Activated T-cell treated with anti-CD3 and anti-CD28 coated beads for 4 hours (primary cell): ENCODE results near the gene RBMS1.
"Not testable (repeated sequence)": the region's sequence is repeated elsewhere in the genome, so short reads cannot be mapped to it uniquely, and the experiment has no call there.

Experiments
- DNase-seq: peaks from one replicate; pipeline ENCODE4 v3.0.0-alpha.2; 2020

The RBMS1 gene

DNA sequence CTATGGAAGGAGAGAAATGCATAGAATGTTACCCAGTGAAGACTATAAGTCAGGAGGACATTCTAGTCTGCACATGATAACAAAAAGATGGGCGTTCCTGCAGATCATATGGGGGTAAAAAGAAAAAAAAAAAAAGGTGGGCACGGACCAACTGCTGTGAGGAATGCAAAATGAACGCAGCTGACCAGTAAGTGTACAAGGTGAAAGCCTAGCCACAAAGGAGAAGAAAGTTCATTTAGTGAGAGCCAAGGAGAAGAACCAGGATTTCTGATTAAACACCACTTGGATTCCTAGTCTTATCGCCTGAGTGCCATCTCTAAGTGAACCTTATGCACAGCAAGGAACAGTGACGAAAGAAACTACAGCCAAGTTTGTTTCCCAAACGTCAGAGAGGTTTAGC, 26.5 kb downstream of the RBMS1 start:
- no peak for DNase-seq

DNA sequence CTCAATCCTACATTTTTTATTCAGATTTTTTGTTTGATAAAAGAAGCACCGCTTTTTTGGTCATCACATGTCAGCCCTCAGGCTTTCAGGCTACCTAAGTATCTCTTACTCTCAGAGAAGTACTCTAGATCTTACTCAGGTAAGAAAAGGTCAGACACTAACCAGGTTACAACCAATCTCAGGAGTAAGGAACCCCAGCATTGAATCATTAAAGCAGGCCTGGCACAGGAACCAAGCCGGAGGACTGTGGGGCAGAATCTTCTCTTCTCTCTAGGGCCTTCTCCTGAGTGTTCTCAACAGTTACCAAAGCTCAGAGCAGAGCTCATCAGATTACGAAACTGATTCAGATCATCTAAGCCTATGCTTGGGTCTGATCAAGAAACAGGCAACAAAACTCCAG, 28.2 kb downstream of the RBMS1 start:
- DNase-seq = no peak

DNA sequence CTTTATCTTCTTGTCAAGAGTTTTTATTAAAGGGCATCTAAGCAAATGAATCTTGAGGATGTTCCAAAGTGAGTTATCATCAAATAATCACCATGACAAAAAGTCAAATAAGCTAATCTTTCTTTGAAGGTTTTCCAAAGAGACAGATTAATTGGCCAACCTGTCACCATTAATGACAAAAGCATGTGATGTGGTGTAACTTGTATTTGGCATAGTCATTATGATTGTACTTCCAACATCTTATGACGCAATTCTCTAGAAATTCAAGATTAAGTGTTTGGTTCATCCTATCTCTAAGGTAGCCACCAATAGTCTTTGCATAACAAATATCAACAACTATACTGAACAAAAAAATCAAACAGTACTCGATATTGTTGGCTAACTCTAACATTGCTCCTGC, 28.6 kb downstream of the RBMS1 start:
- DNase-seq = no peak

DNA sequence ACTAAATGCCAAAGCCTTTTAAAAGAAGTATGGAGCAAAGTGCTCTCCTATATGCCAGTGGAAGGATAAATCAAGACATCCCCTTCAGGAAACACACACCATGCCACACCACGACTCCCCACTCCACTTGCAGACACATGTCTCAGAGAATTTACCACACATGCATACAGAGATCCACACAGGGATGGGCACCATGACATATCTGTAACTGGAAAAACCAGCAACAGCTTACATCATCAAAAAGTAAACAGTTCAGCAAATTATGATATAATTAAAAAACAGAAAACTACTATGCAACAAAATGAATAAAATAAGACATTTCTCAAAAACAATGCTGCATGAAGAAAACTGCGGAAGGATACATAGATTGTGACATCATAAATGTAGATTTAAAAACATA, 29.6 kb downstream of the RBMS1 start:
- no peak for DNase-seq

DNA sequence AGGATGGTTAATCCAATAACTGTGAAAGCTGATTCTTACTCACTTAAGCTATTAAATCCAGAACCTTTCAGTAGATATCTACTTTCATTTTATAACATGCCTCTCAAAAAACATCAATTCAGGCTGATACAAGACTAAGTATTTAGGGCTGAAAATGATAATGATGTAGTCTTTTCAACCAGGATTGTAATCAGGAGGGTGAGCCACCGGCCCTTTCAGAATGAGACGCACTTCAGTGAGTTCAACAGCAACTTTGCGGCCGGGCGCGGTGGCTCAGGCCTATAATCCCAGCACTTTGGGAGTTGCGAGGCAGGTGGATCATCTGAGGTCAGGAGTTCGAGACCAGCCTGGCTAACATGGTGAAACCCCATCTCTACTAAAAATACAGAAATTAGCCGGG, 30.4 kb downstream of the RBMS1 start:
- no peak for DNase-seq

DNA sequence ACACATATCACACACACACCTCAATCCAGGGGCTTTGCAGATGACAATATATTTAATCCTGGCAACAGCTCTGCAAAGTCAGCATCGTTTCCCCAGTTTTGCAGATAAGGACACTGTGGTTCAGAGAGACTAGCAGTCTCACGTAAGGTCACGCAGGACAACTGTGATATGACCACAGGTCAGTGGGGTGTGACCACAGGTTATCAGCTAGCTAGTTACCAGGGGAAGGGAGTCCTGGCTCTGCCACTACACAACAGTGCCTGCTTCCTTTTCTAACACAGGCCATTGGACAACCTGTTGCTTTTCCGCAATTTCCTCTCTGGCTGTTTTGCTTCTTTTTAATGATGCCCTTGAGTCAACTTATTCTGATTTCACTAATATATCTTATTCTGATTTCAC, 33.3 kb downstream of the RBMS1 start:
- DNase-seq = no peak

DNA sequence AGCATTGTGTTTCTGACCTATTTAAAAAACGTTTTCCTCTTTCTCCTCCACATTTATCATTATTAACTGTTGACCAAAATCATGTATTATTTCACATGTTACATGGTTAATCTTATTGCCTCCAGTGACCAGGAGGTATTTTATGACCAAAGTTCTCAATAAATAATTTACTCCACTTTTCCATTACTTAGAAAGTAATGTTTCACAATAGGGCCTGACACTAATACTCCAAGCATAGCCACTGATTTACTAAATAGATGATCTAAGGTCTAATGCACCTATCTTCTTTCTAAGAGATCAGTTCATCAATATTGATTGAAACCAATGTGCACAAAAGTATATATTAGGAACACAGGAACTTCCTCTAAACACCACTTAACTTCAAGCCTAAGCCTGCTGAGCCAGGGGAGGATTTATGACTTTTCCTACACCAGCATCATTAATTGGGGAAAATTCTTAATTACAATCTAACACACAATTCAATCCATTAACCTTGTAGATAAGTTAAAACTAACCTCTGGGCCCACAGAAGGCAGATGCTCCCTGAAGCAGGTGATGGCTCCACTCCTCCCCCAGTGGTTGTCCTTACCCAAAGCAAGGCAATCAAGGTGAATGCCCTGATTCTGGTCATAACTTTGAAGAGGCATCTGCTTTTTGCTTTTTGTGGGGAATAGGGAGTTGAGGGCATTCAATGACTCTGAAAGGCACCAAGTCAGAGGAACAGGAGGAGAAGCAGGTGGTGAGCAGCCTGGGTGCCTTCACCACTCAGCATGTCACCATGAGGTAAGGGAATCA, 33.9 kb downstream of the RBMS1 start:
- DNase-seq = no peak

DNA sequence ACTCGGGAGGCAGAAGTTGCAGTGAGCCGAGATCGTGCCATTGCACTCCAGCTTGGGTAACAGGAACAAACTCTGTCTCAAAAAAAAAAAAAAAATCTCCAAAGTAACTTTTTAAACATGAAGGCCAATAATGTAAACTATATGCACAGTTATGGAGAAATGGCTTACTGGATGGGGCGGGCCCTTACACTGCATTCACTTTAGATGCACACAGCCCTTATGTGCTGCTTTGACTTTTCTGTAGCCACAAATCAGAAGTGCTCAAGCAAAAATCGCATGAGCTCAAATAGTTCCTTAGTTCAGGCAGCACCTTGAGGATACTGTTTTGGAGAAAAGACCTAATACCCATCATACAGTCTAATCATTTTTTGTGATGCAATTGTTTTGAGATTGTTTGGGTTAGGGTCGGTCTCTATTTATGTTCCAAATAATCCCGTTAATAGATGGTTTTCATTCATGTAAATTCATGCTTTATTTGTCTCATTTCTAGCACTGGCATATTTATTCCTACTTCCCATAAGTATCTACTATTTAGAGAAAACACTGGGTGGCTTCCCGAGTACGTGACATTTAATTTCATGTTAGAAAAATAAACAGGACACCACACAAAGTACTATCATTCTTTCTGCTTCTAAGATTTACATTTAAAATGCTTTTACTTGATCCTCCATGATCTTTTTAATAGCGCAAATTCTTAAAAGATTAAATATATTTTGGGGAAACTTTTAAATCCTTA, 34.7 kb downstream of the RBMS1 start:
- DNase-seq = no peak

DNA sequence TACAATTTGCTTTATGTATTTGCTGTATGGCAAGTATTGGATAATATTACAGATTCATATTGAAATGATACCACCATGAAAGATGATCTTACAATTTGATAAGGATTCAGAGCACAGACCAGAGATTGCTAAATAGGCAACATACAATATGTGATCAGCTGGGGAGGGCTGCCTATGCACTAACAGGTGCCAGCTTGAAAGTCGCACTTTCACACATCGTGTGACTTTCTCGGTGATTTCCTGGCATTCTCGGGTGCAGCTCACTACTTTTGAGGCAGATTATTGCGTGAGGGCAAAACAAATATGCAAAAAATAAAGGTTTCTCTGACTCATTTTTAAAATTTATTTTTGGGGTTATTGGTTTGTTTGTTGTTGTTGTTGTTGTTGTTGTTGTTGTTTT, 36.0 kb downstream of the RBMS1 start:
- DNase-seq = no peak

DNA sequence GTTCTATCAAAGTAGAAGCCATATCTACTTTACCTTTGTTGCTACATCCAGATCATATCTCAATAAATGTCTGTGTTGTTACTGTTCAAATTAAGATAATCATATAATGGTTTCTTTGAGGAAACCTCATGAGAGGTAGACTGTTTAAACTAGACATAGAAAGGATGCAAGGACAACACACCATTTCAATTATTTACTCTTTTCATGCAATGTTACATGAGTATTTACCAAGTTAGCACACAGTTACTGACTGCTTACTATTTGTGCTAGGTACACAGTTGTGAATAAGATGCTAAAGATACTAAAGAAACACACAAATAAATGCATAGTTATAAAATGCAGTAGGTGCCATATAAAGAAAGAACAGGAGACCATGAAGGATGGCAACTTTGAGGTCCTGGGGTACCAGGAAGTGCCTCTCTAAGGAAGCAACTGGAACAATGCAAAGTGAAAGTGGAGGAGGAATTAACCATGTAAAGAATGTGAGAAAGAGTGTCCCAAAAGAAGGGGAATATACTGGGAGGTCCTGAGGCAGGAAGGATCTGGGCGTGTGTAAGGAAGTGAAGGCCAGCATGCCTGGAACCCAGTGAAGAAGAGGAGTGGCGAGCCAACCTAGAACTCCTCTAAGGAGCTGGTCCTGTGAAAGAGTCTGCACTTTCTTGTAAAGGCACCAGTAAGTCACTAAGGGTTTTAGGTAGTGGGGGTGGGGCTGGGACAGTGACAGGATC, 39.4 kb downstream of the RBMS1 start:
- DNase-seq = no peak

DNA sequence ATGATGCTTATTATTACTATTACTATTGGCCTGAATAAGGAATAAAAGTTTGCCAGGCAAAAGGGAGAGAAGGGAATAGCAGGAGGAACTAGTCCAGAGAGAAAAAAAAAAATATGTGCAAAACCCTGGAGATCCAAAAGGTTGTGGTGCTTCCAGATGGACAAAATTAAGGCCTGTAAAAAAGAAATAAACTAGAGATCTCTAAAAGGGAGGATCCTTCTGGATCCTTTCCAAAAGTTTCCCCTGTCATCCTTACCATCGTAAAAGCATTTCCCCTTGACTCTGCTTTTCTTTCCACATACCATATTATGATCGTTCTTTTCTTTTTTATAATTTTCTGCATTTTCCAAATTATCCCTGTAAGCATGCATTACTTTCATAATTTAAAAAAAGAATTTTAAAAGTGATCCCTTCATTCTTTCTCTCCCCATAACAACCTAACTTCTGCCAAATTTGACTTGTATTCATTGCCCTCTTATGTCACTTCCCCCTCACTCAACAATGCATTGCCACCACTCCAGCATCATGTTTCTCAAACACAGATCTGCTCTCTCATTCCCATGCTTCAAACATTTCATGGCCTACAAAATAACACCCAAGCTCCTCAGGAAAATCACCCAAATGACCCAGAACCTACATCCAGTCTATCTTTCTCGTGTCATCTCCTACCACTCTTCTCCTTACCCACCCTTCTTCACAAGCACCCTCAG, 40.3 kb downstream of the RBMS1 start:
- no peak for DNase-seq

DNA sequence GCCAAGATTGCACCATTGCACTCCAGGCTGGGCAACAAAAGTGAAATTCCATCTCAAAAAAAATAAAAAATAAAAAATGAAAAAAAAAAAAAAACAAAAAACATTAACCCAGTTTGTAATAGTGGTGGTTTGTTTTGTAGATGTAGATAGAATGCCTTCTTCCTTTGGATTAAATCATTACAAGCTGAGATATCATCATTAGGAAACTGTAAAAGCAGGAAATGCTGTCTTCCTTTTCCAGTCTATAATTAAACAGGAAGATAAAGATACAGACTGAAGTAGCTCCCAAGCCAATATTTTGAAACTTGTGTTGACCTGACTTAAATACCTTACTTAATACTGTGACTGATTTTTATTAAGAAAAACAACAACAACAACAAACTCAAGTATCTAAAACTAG, 43.1 kb downstream of the RBMS1 start:
- DNase-seq = no peak

DNA sequence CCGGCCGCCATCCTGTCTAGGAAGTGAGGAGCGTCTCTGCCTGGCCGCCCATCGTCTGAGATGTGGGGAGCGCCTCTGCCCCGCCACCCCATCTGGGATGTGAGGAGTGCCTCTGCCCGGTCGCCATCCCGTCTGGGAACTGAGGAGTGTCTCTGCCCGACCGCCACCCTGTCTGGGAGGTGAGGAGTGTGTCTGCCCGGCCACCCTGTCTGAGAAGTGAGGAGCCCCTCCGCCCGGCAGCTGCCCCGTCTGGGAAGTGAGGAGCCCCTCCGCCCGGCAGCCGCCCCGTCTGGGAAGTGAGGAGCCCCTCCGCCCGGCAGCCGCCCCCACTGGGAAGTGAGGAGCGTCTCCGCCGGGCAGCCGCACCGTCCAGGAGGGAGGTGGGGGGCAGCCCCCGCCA, 44.8 kb downstream of the RBMS1 start:
- not testable (repeated sequence) for DNase-seq

DNA sequence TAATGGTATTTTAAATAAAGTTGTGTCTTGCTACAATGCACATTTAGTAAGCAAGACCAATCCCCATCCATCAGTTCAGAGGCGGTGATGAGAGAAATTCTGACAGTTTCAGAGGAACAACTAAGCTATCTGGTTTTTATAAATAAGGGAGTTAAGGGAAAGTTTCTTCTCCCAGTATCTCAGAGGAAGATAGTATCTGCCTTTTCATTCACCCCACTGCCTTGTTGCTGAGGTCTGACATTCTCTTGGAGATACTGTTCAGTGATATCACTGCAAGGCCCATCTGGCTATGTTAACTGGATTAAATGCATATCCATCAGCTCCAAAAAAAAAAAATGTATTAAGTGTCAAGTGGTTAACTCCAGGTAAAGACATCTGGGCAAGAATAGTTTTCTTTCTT, 47.9 kb downstream of the RBMS1 start:
- no peak for DNase-seq

DNA sequence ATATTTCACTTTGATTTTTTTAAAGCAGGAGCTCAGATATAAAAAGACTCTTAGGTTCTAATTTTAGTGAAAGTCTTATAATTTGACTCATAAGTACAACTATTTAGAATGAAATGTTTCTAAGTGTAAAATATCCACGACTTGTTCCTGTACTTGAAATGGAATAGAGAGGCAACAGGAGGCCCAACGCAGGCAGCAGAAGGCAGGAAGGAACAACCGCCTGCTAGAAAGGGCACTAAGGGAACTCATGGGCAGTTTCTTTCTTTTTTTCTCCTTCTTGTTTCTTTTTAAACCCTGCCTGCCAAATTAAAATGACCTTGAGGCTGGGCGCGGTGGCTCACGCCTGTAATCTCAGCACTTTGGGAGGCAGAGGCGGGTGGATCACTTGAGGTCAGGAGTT, 51.0 kb downstream of the RBMS1 start:
- DNase-seq = no peak

DNA sequence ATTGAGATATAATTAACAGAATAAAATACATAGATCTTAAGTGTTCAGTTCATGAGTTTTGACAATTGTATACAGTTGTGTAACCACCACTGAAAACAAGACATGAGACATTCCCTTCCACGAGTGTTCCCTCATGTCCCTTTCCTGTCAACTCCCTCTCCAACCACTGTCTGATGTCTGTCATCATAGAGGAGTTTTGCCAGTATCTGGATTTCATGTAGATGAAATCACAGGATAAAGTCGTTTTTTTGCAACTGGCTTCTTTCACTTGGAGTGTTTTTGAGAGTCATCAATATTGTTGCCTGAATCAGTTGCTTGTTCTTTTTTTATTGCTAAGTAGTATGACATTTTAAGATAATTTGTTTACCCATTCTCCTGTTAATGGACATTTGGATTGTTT, 52.7 kb downstream of the RBMS1 start:
- DNase-seq = no peak

DNA sequence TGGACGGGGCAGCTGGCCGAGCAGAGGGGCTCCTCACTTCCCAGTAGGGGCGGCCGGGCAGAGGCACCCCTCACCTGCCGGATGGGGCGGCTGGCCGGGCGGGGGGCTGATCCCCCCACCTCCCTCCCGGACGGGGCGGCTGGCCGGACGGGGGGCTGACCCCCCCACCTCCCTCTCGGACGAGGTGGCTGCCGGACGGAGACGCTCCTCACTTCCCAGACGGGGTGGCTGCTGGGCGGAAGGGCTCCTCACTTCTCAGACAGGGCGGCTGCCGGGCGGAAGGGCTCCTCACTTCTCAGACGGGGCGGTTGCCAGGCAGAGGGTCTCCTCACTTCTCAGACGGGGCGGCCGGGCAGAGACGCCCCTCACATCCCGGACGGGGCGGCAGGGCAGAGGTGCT, 54.6 kb downstream of the RBMS1 start:
- not testable (repeated sequence) for DNase-seq

DNA sequence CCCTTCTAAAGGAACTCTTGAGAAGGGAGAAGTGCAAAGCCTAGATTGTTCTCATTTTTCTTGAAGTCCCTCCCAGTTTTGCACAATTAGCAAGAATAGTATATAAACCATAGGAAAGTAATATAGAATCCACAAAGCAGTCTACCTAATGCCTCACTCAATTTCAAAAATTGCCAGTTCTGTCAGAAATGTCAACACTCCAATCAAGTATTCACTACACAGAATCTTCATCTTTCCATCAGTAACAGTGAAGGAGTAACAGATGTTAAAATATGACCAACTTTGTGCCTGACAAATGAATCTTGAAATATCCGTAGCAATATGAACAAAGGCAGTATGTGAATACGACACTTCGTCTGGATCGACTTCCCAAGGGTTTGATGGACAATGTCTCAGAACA, 56.3 kb downstream of the RBMS1 start:
- no peak for DNase-seq

DNA sequence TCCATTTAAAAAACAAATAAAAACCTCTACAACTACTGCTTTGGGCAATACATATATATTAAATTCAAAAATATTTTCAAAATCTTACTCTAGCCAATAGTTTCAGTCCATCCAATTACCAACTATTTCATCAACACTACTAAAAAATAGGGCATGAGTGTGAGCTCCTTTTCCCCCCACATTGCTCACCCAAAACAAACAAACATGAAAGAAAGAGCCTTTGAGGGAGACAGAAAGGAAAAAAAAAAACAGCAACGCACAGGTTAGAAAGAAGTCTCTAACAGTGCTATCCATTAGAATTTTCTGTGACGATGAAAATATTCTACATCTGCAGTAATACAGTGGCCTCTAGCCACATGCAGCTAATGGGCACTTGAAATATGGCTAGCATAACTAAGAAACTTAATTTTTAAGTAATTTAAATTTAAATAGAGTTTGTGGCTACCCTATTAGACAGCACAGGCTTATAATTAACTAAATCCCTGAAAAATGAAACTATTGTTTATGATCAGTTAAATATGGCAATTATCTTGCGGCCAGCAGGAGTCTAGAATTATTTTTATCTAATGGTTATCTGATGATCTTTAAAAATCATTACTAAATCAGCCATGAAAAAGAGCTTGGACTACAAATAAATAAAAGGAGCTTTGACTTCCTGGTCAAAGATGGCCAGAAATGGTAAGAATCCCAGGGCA, 59.2 kb downstream of the RBMS1 start:
- no peak for DNase-seq

DNA sequence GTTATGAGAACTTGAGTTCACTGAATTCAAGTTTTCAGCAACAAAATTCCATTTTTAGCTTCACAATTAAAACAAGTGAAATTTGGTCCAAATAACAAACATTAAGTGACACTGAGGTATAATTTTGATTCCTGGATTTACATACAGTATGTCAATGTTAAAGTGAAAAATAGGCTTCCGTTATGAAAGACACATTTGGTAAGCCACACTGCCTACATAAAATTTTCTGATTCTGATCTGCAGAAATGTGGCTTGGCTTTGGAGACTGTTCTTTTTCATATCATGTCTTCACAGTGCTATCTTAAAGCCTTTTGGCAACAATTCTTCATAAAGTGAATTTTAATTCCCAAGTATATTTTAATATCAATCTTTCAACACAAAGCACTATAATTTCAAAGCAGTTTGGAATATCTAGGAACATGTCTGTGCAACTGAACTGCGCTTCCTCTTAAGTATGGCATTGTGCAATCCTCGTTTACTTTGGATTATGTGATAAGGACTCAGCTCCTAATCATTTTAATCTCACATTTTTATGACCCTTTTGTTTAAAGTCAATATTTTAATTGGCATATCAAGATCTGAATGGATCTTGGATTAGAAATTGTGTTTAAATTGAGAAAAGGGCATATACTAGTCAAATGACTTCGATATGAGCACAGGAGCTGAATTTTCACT, 60.0 kb downstream of the RBMS1 start:
- no peak for DNase-seq

DNA sequence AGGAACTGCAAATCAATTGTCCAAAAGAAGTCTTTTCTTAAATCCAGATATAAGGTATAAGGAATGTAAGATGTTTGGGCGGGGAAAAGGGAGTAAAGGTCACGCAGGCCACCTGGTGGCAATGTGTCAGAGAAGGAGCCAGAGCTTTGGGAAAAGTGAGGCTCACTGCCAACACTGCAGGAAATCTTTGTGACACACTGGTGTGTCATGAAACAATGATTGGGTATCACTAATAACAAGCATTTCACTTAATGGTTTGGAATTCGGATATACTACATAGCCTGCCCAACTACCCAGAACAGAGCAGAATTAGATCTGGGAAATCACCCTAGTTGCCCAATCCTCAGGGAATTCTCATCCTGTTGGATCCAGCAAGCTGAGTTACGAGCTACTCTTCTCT, 61.0 kb downstream of the RBMS1 start:
- DNase-seq = no peak

DNA sequence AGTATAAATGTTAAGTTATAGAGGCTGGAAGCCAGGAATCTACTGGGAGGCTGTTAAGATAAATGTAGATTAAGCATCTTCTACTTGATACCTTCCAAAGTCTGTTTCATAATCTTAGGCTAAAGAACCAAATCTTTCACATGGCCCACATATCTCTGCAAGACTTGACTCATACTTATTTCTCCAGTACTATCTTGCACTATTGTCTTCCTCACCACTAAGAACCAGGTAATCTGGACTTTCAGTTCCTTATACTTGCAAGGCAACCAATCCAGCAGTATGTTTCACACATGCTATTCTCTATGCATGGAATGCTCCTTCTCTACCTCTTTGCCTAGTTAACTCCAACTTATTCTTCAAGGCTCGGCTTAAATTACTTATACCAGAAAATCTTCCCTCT, 62.2 kb downstream of the RBMS1 start:
- no peak for DNase-seq
